Measurements from ENCODE around the gene CADM2.

DNA sequence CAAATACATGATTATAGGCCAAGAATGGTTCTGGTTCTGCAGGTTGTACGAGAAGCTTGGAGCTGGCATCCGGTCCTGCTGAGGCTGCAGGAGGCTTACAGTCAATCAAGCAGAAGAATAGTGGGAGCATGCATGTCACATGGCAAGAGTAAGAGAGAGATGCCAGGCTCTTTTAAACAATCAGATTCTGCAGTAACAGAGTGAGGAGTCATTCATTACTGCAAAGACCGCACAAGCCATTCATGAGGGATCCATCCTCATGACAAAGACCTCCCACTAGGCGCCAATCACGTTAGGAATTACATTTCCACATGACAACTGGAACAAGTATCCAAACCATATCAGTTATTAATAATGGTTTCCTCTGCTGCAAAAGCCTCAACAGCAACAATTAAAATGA is 536.8 kb downstream of the CADM2 start:
- TF ChIP-seq CTCF (conservative IDR thresholded peaks at IDR 0.05; ENCODE audit: low read depth, low read length) (no peak), EZH2 (IDR thresholded peaks at IDR 0.05; ENCODE audit: borderline replicate concordance, low read depth, low read length, poor library complexity, severe bottlenecking) (no peak)

Data from A673 (cell line).